Mucosa of rectum (tissue), 2 donors: ENCODE measurements around the gene SHTN1.

Experiments
- H3K27ac ChIP-seq, 2 donors: one replicate each; pipeline ENCODE4 v1.7.0; 2013; ENCODE audit warnings: inconsistent platforms in 2 of 2, low read depth in 2 of 2, low read length in 2 of 2
- H3K27me3 ChIP-seq, 2 donors: one replicate each; pipeline ENCODE4 v1.7.0; 2013; ENCODE audit warnings: low read length in 2 of 2; ENCODE audit not compliant: control insufficient read depth in 2 of 2, insufficient read depth in 2 of 2
- H3K36me3 ChIP-seq, 2 donors: one replicate each; pipeline ENCODE4 v1.7.0; 2013; ENCODE audit warnings: low read length in 2 of 2; ENCODE audit not compliant: control insufficient read depth in 2 of 2, insufficient read depth in 2 of 2
- H3K4me1 ChIP-seq, 2 donors: one replicate each; pipeline ENCODE4 v1.7.0; 2013; ENCODE audit warnings: low read length in 2 of 2, mild to moderate bottlenecking in 1 of 2; ENCODE audit not compliant: control insufficient read depth in 2 of 2, insufficient read depth in 2 of 2
- H3K4me3 ChIP-seq, 2 donors: one replicate each; pipeline ENCODE4 v1.7.0; 2013; ENCODE audit warnings: low read length in 2 of 2
- H3K9ac ChIP-seq, 2 donors: one replicate each; pipeline ENCODE4 v1.7.0; 2013; ENCODE audit warnings: low read length in 2 of 2, low read depth in 1 of 2, mild to moderate bottlenecking in 1 of 2
- H3K9me3 ChIP-seq, 2 donors: one replicate each; pipeline ENCODE4 v1.7.0; 2013; ENCODE audit warnings: low read length in 2 of 2; ENCODE audit not compliant: control insufficient read depth in 2 of 2
- donor health status: healthy.
- donor health status: Normal muscosa, but diverticular disease.

SHTN1 gene

GRCh38 chr10:116848032-116848943 is 156.7 kb downstream of the SHTN1 start:
- Histone ChIP-seq H3K4me3 (peak overlapping the region; percentile 83 to 88), H3K36me3 (no peaks in the 10 kb centered on the region), H3K27me3 (no peaks in the 10 kb centered on the region), H3K9ac (peak overlapping the region; percentile 26 to 67), H3K27ac (peak overlapping the region in 1 of 2 donors; percentile 44), H3K4me1 (peaks cover 5 to 12% of the 10 kb centered on the region in 2 donors), H3K9me3 (no peaks in the 10 kb centered on the region)

- Histone ChIP-seq H3K27me3 (no peaks in the 10 kb centered on the region), H3K9me3 (no peaks in the 10 kb centered on the region), H3K27ac (no peak overlapping the region), H3K4me3 (no peak overlapping the region), H3K4me1 (peaks cover 5 to 12% of the 10 kb centered on the region in 2 donors), H3K36me3 (no peaks in the 10 kb centered on the region), H3K9ac (no peak overlapping the region)
These were observed 159.2 kb downstream of the SHTN1 start for GRCh38 chr10:116845823-116846222.

- no peaks in the 10 kb centered on the region for H3K27me3 ChIP-seq
- H3K27ac ChIP-seq: no peak overlapping the region
- H3K9ac ChIP-seq: no peak overlapping the region
- H3K4me3 ChIP-seq: no peak overlapping the region
- H3K36me3 ChIP-seq: no peaks in the 10 kb centered on the region
- H3K4me1 ChIP-seq: peaks cover 0 to 3% of the 10 kb centered on the region in 2 donors
- no peaks in the 10 kb centered on the region for H3K9me3 ChIP-seq
These were observed 164.5 kb downstream of the SHTN1 start for GRCh38 chr10:116840389-116841075.

GRCh38 chr10:116838143-116838725 is 166.8 kb downstream of the SHTN1 start:
- Histone ChIP-seq H3K27ac (no peak overlapping the region), H3K4me3 (no peak overlapping the region), H3K27me3 (no peaks in the 10 kb centered on the region), H3K4me1 (peaks cover 0 to 3% of the 10 kb centered on the region in 2 donors), H3K9ac (no peak overlapping the region), H3K9me3 (no peaks in the 10 kb centered on the region), H3K36me3 (no peaks in the 10 kb centered on the region)

- no peaks in the 10 kb centered on the region for H3K36me3 ChIP-seq
- H3K27me3 ChIP-seq: no peaks in the 10 kb centered on the region
- H3K9ac ChIP-seq: no peak overlapping the region
- peaks cover 0 to 3% of the 10 kb centered on the region in 2 donors for H3K4me1 ChIP-seq
- H3K27ac ChIP-seq: no peak overlapping the region
- H3K9me3 ChIP-seq: no peaks in the 10 kb centered on the region
- H3K4me3 ChIP-seq: no peak overlapping the region
These were observed 168.0 kb downstream of the SHTN1 start for GRCh38 chr10:116836902-116837523.

GRCh38 chr10:116836083-116836482 is 168.9 kb downstream of the SHTN1 start:
- H3K36me3 ChIP-seq: no peaks in the 10 kb centered on the region
- no peak overlapping the region for H3K4me3 ChIP-seq
- H3K9ac ChIP-seq: no peak overlapping the region
- H3K9me3 ChIP-seq: no peaks in the 10 kb centered on the region
- H3K27ac ChIP-seq: no peak overlapping the region
- H3K4me1 ChIP-seq: peaks cover 0 to 3% of the 10 kb centered on the region in 2 donors
- no peaks in the 10 kb centered on the region for H3K27me3 ChIP-seq

- no peaks in the 10 kb centered on the region for H3K9me3 ChIP-seq
- no peak overlapping the region for H3K27ac ChIP-seq
- H3K27me3 ChIP-seq: no peaks in the 10 kb centered on the region
- no peak overlapping the region for H3K9ac ChIP-seq
- no peaks in the 10 kb centered on the region for H3K36me3 ChIP-seq
- no peak overlapping the region for H3K4me3 ChIP-seq
- H3K4me1 ChIP-seq: peaks cover 0 to 3% of the 10 kb centered on the region in 2 donors
These were observed 169.3 kb downstream of the SHTN1 start for GRCh38 chr10:116835658-116836057.

GRCh38 chr10:116833986-116834985 is 170.7 kb downstream of the SHTN1 start:
- H3K4me3 ChIP-seq: no peak overlapping the region
- no peak overlapping the region for H3K27ac ChIP-seq
- no peaks in the 10 kb centered on the region for H3K36me3 ChIP-seq
- no peaks in the 10 kb centered on the region for H3K27me3 ChIP-seq
- no peaks in the 10 kb centered on the region for H3K9me3 ChIP-seq
- H3K9ac ChIP-seq: no peak overlapping the region
- H3K4me1 ChIP-seq: peaks cover 0 to 3% of the 10 kb centered on the region in 2 donors

GRCh38 chr10:116831790-116832189 is 173.2 kb downstream of the SHTN1 start:
- no peaks in the 10 kb centered on the region for H3K4me1 ChIP-seq
- no peaks in the 10 kb centered on the region for H3K36me3 ChIP-seq
- H3K4me3 ChIP-seq: no peak overlapping the region
- H3K27me3 ChIP-seq: no peaks in the 10 kb centered on the region
- no peak overlapping the region for H3K9ac ChIP-seq
- no peaks in the 10 kb centered on the region for H3K9me3 ChIP-seq
- no peak overlapping the region for H3K27ac ChIP-seq
